Fibroblast of skin of scalp (primary cell): ENCODE results near the gene KDM4C.
"Not testable (repeated sequence)": the region's sequence is repeated elsewhere in the genome, so short reads cannot be mapped to it uniquely, and the experiment has no call there.

Experiments
- DNase-seq: peaks from one replicate; pipeline ENCODE4 v3.0.0-alpha.2; 2013

The KDM4C gene

GRCh38 chr9:6807669-6808068, 49.9 kb downstream of the KDM4C start:
- DNase-seq = not testable (repeated sequence)

- DNase-seq = no peak
Observed at GRCh38 chr9:6811436-6811835, 53.7 kb downstream of the KDM4C start.

- DNase-seq = no peak
Observed at GRCh38 chr9:6816581-6816980, 58.8 kb downstream of the KDM4C start.

- DNase-seq = no peak
Observed at GRCh38 chr9:6818292-6818922, 60.6 kb downstream of the KDM4C start.

- no peak for DNase-seq
Observed at GRCh38 chr9:6819112-6819511, 61.3 kb downstream of the KDM4C start.

- DNase-seq = no peak
Observed at GRCh38 chr9:6819529-6819928, 61.8 kb downstream of the KDM4C start.

GRCh38 chr9:6822696-6823095, 64.9 kb downstream of the KDM4C start:
- DNase-seq = no peak

GRCh38 chr9:6827439-6828145, 69.8 kb downstream of the KDM4C start:
- DNase-seq = peak; percentile 47

- no peak for DNase-seq
Observed at GRCh38 chr9:6829027-6829426, 71.3 kb downstream of the KDM4C start.

GRCh38 chr9:6829536-6829935, 71.8 kb downstream of the KDM4C start:
- DNase-seq = no peak

GRCh38 chr9:6833518-6834192, 75.9 kb downstream of the KDM4C start:
- DNase-seq = no peak

- no peak for DNase-seq
Observed at GRCh38 chr9:6834306-6834705, 76.5 kb downstream of the KDM4C start.

- DNase-seq = no peak
Observed at GRCh38 chr9:6838158-6838557, 80.4 kb downstream of the KDM4C start.

GRCh38 chr9:6842584-6842947, 84.8 kb downstream of the KDM4C start:
- peak; percentile 61 for DNase-seq

- DNase-seq = no peak
Observed at GRCh38 chr9:6843742-6844141, 86.0 kb downstream of the KDM4C start.

GRCh38 chr9:6844267-6844666, 86.5 kb downstream of the KDM4C start:
- no peak for DNase-seq

GRCh38 chr9:6845128-6845826, 87.5 kb downstream of the KDM4C start:
- DNase-seq = no peak

- DNase-seq = no peak
Observed at GRCh38 chr9:6845880-6846279, 88.1 kb downstream of the KDM4C start.

- DNase-seq = peak; percentile 28
Observed at GRCh38 chr9:6852243-6852963, 94.6 kb downstream of the KDM4C start.

GRCh38 chr9:6855860-6856259, 98.1 kb downstream of the KDM4C start:
- no peak for DNase-seq

- no peak for DNase-seq
Observed at GRCh38 chr9:6864102-6864501, 106.3 kb downstream of the KDM4C start.

- DNase-seq = peak; percentile 27
Observed at GRCh38 chr9:6869081-6869948, 111.5 kb downstream of the KDM4C start.
